Inferior parietal cortex (tissue), 1 donor: Measurements from ENCODE around the gene DOCK6.

Experiments used
- DNase-seq: peaks from one replicate; pipeline ENCODE4 v3.0.0-alpha.2; 2016; ENCODE audit errors: extremely low spot score

The DOCK6 gene

GRCh38 chr19:11225172-11225571, 37.2 kb downstream of the DOCK6 start:
- no peak for DNase-seq

GRCh38 chr19:11224429-11224828, 37.9 kb downstream of the DOCK6 start:
- no peak for DNase-seq

GRCh38 chr19:11223200-11223599, 39.1 kb downstream of the DOCK6 start:
- DNase-seq = no peak

- no peak for DNase-seq
Observed at GRCh38 chr19:11221082-11221598, 41.2 kb downstream of the DOCK6 start.

- DNase-seq = no peak
Observed at GRCh38 chr19:11214387-11214786, 47.9 kb downstream of the DOCK6 start.

- no peak for DNase-seq
Observed at GRCh38 chr19:11210656-11210928, 51.7 kb downstream of the DOCK6 start.

- DNase-seq = no peak
Observed at GRCh38 chr19:11209839-11210655, 52.3 kb downstream of the DOCK6 start.

GRCh38 chr19:11208561-11209471, 53.5 kb downstream of the DOCK6 start:
- no peak for DNase-seq

- no peak for DNase-seq
Observed at GRCh38 chr19:11205939-11206570, 56.3 kb downstream of the DOCK6 start.

- no peak for DNase-seq
Observed at GRCh38 chr19:11204943-11205349, 57.4 kb downstream of the DOCK6 start.

- DNase-seq = no peak
Observed at GRCh38 chr19:11204076-11204602, 58.2 kb downstream of the DOCK6 start.

GRCh38 chr19:11203194-11204075, 58.9 kb downstream of the DOCK6 start:
- peak; percentile 46 for DNase-seq

- no peak for DNase-seq
Observed at GRCh38 chr19:11202488-11203193, 59.7 kb downstream of the DOCK6 start.

- DNase-seq = no peak
Observed at GRCh38 chr19:11201791-11202190, 60.5 kb downstream of the DOCK6 start.

- no peak for DNase-seq
Observed at GRCh38 chr19:11200931-11201330, 61.4 kb downstream of the DOCK6 start.

GRCh38 chr19:11200015-11200574, 62.2 kb downstream of the DOCK6 start:
- DNase-seq = no peak

- DNase-seq = no peak
Observed at GRCh38 chr19:11199517-11199916, 62.8 kb downstream of the DOCK6 start.

GRCh38 chr19:11198769-11199424, 63.4 kb downstream of the DOCK6 start:
- no peak for DNase-seq

- no peak for DNase-seq
Observed at GRCh38 chr19:11198175-11198534, 64.2 kb downstream of the DOCK6 start.
